ENCODE results near the gene ADGRG3.

ADGRG3 gene

GRCh38 chr16:57734925-57735754, 67.0 kb downstream of the ADGRG3 start:
- DNase-seq (ENCODE audit: low read depth in 2 of 3, low spot score in 1 of 3), result peak; percentile 95 to 97 (median 96)

GRCh38 chr16:57735755-57736418, 67.8 kb downstream of the ADGRG3 start, which contains the start of gene KATNB1:
KATNB1 (plus strand) TSS chr16:57735770; CDS start chr16:57737244, 1,474 bp downstream.
- DNase-seq (ENCODE audit: low read depth in 2 of 3, low spot score in 1 of 3), result no peak

- peak in 1 of 3 donors; percentile 37 for DNase-seq (ENCODE audit: low read depth in 2 of 3, low spot score in 1 of 3)
Measured at GRCh38 chr16:57736419-57737351, 68.6 kb downstream of the ADGRG3 start.

GRCh38 chr16:57738844-57739243, 70.7 kb downstream of the ADGRG3 start:
- no peak for DNase-seq (ENCODE audit: low read depth in 2 of 3, low spot score in 1 of 3)
